K562 (cell line): ENCODE results near the gene LAMA5. TPM values are rescaled to one million over a fixed set of nuclear protein-coding genes. Genes with fewer than 3 reads are reported as not detected.

Experiments used
- ATAC-seq: fragments of 200-7000 bp; cut with Tn5 transposase; 3 replicates; pipeline ENCODE4 v1.9.1; 2020; ENCODE audit warnings: moderate library complexity
- BruUV-seq: library from RNA; stranded (reverse); fragments of 400-500 nt; replicated peaks from 2 replicates; lab custom pipeline; 2021; lab: Mats Ljungman, UMichigan
- CTCF ChIA-PET: fragments of 300-600 bp; formaldehyde crosslinking; extraction: SDS; loops from one replicate; lab custom pipeline; 2021; ENCODE audit warnings: low intra/inter-chr PET ratio; lab: Yijun Ruan, JAX
- POLR2A ChIA-PET: fragments of 300-600, 350-650 bp; sonication (Branson Sonifier 250); formaldehyde crosslinking; extraction: SDS; loops from one replicate; lab custom pipeline; 2021; ENCODE audit warnings: antibody characterized with exemption, inconsistent platforms; lab: Yijun Ruan, JAX
- DNase-seq, 4 experiments: peaks; one replicate each; pipeline versions ENCODE4 v3.0.0 to v3.0.0-alpha.2; 2011 to 2018; ENCODE audit warnings: low spot score in 3 of 4, mixed read lengths in 3 of 4; ENCODE audit errors: extremely low read depth in 1 of 4
- FAIRE-seq: peaks from 2 replicates; lab custom pipeline; 2011; peaks lifted over from hg19 to GRCh38; lab: Jason Lieb, UNC
- H2AFZ ChIP-seq: 2 replicates; pipeline ENCODE4 v1.6.0; 2011; ENCODE audit warnings: low read depth, low read length, control low read depth, inconsistent platforms
- H3K27ac ChIP-seq: fragments of 200-600 bp; 3 replicates; pipeline ENCODE4 v1.8.0; 2011; ENCODE audit warnings: low read depth, mild to moderate bottlenecking, control low read depth, inconsistent platforms, low read length, moderate library complexity, mixed read lengths; ENCODE audit errors: extremely low read depth
- H3K27me3 ChIP-seq, 2 experiments: fragments of 300-600 bp in 1 of 2; 2 replicates in 1 of 2; 3 replicates in 1 of 2; pipeline versions ENCODE4 v1.6.0 to v1.8.0; 2011; ENCODE audit warnings: inconsistent platforms in 2 of 2, low read length in 2 of 2, mild to moderate bottlenecking in 1 of 2, mixed read lengths in 1 of 2, moderate library complexity in 1 of 2; ENCODE audit not compliant: control insufficient read depth in 2 of 2, insufficient read depth in 2 of 2
- H3K36me3 ChIP-seq: fragments of 300-600 bp; 3 replicates; pipeline ENCODE4 v1.8.0; 2011; ENCODE audit warnings: mild to moderate bottlenecking, low read length, inconsistent platforms; ENCODE audit not compliant: control insufficient read depth, insufficient read depth
- H3K4me1 ChIP-seq, 2 experiments: fragments of 200-600 bp in 1 of 2; replicated peaks in 1 of 2; 2 replicates in 1 of 2; 3 replicates in 1 of 2; pipeline versions ENCODE4 v1.5.1 to v1.8.0; 2011; ENCODE audit warnings: inconsistent platforms in 2 of 2, low read length in 2 of 2, mild to moderate bottlenecking in 1 of 2, mixed read lengths in 1 of 2, moderate library complexity in 1 of 2; ENCODE audit not compliant: control insufficient read depth in 2 of 2, insufficient read depth in 2 of 2
- H3K4me2 ChIP-seq: 2 replicates; pipeline ENCODE4 v1.6.1; 2011; ENCODE audit warnings: low read length, control low read depth, inconsistent platforms, mixed read lengths; ENCODE audit not compliant: insufficient read depth
- H3K4me3 ChIP-seq: fragments of 200-600 bp; sonication (generic), shearing (Covaris generic); 2 replicates; pipeline ENCODE4 v1.5.1; 2016; ENCODE audit warnings: control low read depth, inconsistent platforms
- H3K79me2 ChIP-seq: fragments of 200-600 bp; 3 replicates; pipeline ENCODE4 v1.8.0; 2011; ENCODE audit warnings: low read length, inconsistent platforms; ENCODE audit not compliant: control insufficient read depth, insufficient read depth
- H3K9ac ChIP-seq, 2 experiments: 2 replicates each; pipeline versions ENCODE4 v1.6.0 to v1.6.1; 2011; ENCODE audit warnings: low read depth in 2 of 2, low read length in 2 of 2, control low read depth in 1 of 2, inconsistent platforms in 1 of 2, mild to moderate bottlenecking in 1 of 2, mixed read lengths in 1 of 2; ENCODE audit not compliant: insufficient read depth in 1 of 2
- H3K9me1 ChIP-seq: one replicate; pipeline ENCODE4 v1.6.0; 2011; ENCODE audit warnings: inconsistent platforms, mild to moderate bottlenecking, low read length, moderate library complexity; ENCODE audit not compliant: control insufficient read depth, insufficient read depth
- H3K9me3 ChIP-seq: replicated peaks from 2 replicates; pipeline ENCODE4 v1.5.1; 2011; ENCODE audit warnings: low read depth, low read length, inconsistent platforms; ENCODE audit not compliant: control insufficient read depth, insufficient read depth
- H4K20me1 ChIP-seq: replicated peaks from 2 replicates; pipeline ENCODE4 v1.6.1; 2011; ENCODE audit warnings: low read length, inconsistent platforms, mixed read lengths; ENCODE audit not compliant: control insufficient read depth, insufficient read depth
- BACH1 ChIP-seq: fragments of 200-800 bp; sonication (Bioruptor generic); IDR thresholded peaks from 2 replicates; pipeline ENCODE4 v1.6.1; 2016; ENCODE audit warnings: missing genetic modification characterization, missing compliant biosample characterization
- BDP1 ChIP-seq: IDR thresholded peaks from 3 replicates; pipeline ENCODE4 v1.6.1; 2011; ENCODE audit not compliant: insufficient read length, insufficient read depth
- COPS2 ChIP-seq: fragments of 450-650 bp; conservative IDR thresholded peaks from 2 replicates; pipeline ENCODE4 v1.6.1; 2016; ENCODE audit warnings: mild to moderate bottlenecking, moderate library complexity
- CXXC5 ChIP-seq: fragments of 250-450 bp; sonication (Bioruptor Pico); IDR thresholded peaks from 2 replicates; pipeline ENCODE4 v1.8.0; 2022; ENCODE audit warnings: inconsistent platforms, mild to moderate bottlenecking, moderate library complexity
- DDX20 ChIP-seq: fragments of 450-650 bp; IDR thresholded peaks from 2 replicates; pipeline ENCODE4 v1.6.1; 2016; ENCODE audit warnings: missing genetic modification characterization, low read depth, mild to moderate bottlenecking, missing compliant biosample characterization, moderate library complexity
- EP400 ChIP-seq: fragments of 450-650 bp; IDR thresholded peaks from 2 replicates; pipeline ENCODE4 v1.6.1; 2017; ENCODE audit warnings: antibody characterized with exemption, mild to moderate bottlenecking, moderate library complexity
- HCFC1 ChIP-seq: IDR thresholded peaks from 2 replicates; pipeline ENCODE4 v1.6.1; 2012; ENCODE audit warnings: low read depth, low read length, improper control_type of control experiment
- KLF6 ChIP-seq: fragments of 250-450 bp; sonication (Bioruptor Pico); IDR thresholded peaks from 2 replicates; pipeline ENCODE4 v1.4.0; 2020; ENCODE audit warnings: mild to moderate bottlenecking, moderate library complexity, borderline replicate concordance
- POLR2AphosphoS5 ChIP-seq: IDR thresholded peaks from 2 replicates; pipeline ENCODE4 v1.6.1; 2011; ENCODE audit warnings: mild to moderate bottlenecking, low read depth, low read length, moderate library complexity; ENCODE audit not compliant: control insufficient read depth, insufficient read depth
- RFX1 ChIP-seq: fragments of 450-650 bp; IDR thresholded peaks from 2 replicates; pipeline ENCODE4 v1.6.1; 2016; ENCODE audit warnings: mild to moderate bottlenecking, moderate library complexity
- TBL1XR1 ChIP-seq, 2 experiments: IDR thresholded peaks; 2 replicates each; pipeline ENCODE4 v1.6.1; 2012; ENCODE audit warnings: improper control_type of control experiment in 2 of 2, low read length in 2 of 2, mild to moderate bottlenecking in 1 of 2
- TCF3 ChIP-seq: sonication (generic); formaldehyde crosslinking; IDR thresholded peaks from 2 replicates; pipeline ENCODE4 v1.4.0; 2020; ENCODE audit warnings: mild to moderate bottlenecking, missing genetic modification reagents
- ZHX1 ChIP-seq: fragments of 150-350 bp; conservative IDR thresholded peaks from 2 replicates; pipeline ENCODE4 v1.6.1; 2014; ENCODE audit warnings: low read length
- WGBS: fragments of 100-300 bp; shearing (Covaris generic); methylation state at CpG from one replicate; pipeline ENCODE4 v1.1.6; 2016; ENCODE audit warnings: low coverage, mixed read lengths; ENCODE audit not compliant: insufficient coverage; ENCODE audit errors: missing lambda C conversion rate; 5-methylcytosine and 5-hydroxymethylcytosine counted together
- in situ Hi-C: fragments of 300-500 bp; cut with MboI; formaldehyde crosslinking; loops from 4 replicates; pipeline ENCODE4 v1.15.0; 2018; ENCODE audit warnings: inconsistent platforms, mixed read lengths
- intact Hi-C: fragments of 100-400 bp; cut with micrococcal nuclease; formaldehyde crosslinking; loops from 2 replicates; pipeline ENCODE4 v1.14.2; 2022
- polyA plus RNA-seq, 8 experiments: library from polyadenylated mRNA; depleted of rRNA in 4 of 8; stranded (reverse) in 5 of 8; unstranded in 3 of 8; fragments of >200 nt; fragmentation: Nextera tagmentation in 2 of 8; fragmentation: Illumina TruSeq in 1 of 8; extraction: Ambion mirVana in 2 of 8; extraction: Trizol in 1 of 8; gene quantifications; 2 replicates each; pipeline versions ENCODE4 v1.2.1 to v1.2.3, GENCODE V29; 2011 to 2014; ENCODE audit warnings: inconsistent platforms in 1 of 8, missing spikeins in 1 of 8
- total RNA-seq, 7 experiments: library from RNA; depleted of rRNA in 6 of 7; stranded (reverse); fragments of >200 nt in 6 of 7; fragmentation: Illumina TruSeq in 2 of 7; extraction: Trizol in 2 of 7; gene quantifications; 2 replicates each; pipeline versions ENCODE4 v1.2.1 to v1.2.3, GENCODE V29; 2011 to 2021; ENCODE audit warnings: low replicate concordance in 1 of 7
- TF ChIP-seq, protein P1 (sequence below): fragments of 250-450 bp; sonication (Bioruptor Pico); IDR thresholded peaks from 2 replicates; pipeline ENCODE4 v1.4.0; 2020; ENCODE audit warnings: mild to moderate bottlenecking, moderate library complexity
- TF ChIP-seq, protein P2 (sequence below): fragments of 250-450 bp; sonication (Bioruptor Pico); IDR thresholded peaks from 2 replicates; pipeline ENCODE4 v1.5.0; 2020; ENCODE audit warnings: mild to moderate bottlenecking

Gene LAMA5
- total and polyA plus RNA-seq, 9 of the 15 experiments (the other 6 are each of a cell fraction or from before 2014, with no cell fraction given): 0.31 to 101 (median 7.8) TPM

GRCh38 chr20:62274332-62274950, 92.7 kb downstream of the LAMA5 start:
- Histone ChIP-seq H2AFZ (no peak overlapping the region), H3K27ac (no peak overlapping the region), H3K79me2 (no peaks in the 10 kb centered on the region), H3K36me3 (peaks cover 26% of the 10 kb centered on the region; the same call in 2 of the 3 replicates), H3K9me3 (no peaks in the 10 kb centered on the region), H3K27me3 (no peaks in the 10 kb centered on the region), H3K4me1 (peaks cover 11 to 18% of the 10 kb centered on the region in 2 experiments; a peak in 4 of 5 replicates), H3K4me3 (no peak overlapping the region), H3K4me2 (peak overlapping the region; percentile 43; the same call in 1 of the 2 replicates), H3K9me1 (no peaks in the 10 kb centered on the region), H3K9ac (peak overlapping the region in 1 of 2 experiments; percentile 47; a peak in 2 of 4 replicates), H4K20me1 (peaks cover 19% of the 10 kb centered on the region)
- intact Hi-C loops: no loop called here
- CTCF ChIA-PET: no interaction called here
- POLR2A ChIA-PET: interaction anchor here (0.6 to 2.1 kb wide), 7 partner anchors 9 to 1372 kb away, joined by 3 to 6 read pairs (median 3); no protein-coding TSS in a partner anchor
- in situ Hi-C loops: no loop called here
- 18% methylated on average over 13 of the region's 13 CpGs for WGBS
- no TSS peak for BruUV-seq
- peak; percentile 63 to 85 (median 78) for DNase-seq
- ATAC-seq: peak; percentile 98
- peak; percentile 95 for FAIRE-seq
- no peak for TF ChIP-seq DDX20 (tag)
- no peak for TF ChIP-seq KLF6
- TF ChIP-seq ZHX1: no peak
- no peak for TF ChIP-seq RFX1
- TF ChIP-seq TBL1XR1 (IDR thresholded peaks at IDR 0.05; ENCODE audit: low read length in 2 of 2): no peak
- no peak for TF ChIP-seq BDP1
- TF ChIP-seq HCFC1: no peak
- TF ChIP-seq CXXC5 (CRISPR knock-in tag): no peak
- TF ChIP-seq EP400: no peak
- TF ChIP-seq, protein P1, sequence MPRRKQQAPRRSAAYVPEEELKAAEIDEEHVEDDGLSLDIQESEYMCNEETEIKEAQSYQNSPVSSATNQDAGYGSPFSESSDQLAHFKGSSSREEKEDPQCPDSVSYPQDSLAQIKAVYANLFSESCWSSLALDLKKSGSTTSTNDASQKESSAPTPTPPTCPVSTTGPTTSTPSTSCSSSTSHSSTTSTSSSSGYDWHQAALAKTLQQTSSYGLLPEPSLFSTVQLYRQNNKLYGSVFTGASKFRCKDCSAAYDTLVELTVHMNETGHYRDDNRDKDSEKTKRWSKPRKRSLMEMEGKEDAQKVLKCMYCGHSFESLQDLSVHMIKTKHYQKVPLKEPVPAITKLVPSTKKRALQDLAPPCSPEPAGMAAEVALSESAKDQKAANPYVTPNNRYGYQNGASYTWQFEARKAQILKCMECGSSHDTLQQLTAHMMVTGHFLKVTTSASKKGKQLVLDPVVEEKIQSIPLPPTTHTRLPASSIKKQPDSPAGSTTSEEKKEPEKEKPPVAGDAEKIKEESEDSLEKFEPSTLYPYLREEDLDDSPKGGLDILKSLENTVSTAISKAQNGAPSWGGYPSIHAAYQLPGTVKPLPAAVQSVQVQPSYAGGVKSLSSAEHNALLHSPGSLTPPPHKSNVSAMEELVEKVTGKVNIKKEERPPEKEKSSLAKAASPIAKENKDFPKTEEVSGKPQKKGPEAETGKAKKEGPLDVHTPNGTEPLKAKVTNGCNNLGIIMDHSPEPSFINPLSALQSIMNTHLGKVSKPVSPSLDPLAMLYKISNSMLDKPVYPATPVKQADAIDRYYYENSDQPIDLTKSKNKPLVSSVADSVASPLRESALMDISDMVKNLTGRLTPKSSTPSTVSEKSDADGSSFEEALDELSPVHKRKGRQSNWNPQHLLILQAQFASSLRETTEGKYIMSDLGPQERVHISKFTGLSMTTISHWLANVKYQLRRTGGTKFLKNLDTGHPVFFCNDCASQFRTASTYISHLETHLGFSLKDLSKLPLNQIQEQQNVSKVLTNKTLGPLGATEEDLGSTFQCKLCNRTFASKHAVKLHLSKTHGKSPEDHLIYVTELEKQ (CRISPR knock-in tag): no peak
- TF ChIP-seq COPS2: no peak
- TF ChIP-seq BACH1: no peak
- TF ChIP-seq, protein P2, sequence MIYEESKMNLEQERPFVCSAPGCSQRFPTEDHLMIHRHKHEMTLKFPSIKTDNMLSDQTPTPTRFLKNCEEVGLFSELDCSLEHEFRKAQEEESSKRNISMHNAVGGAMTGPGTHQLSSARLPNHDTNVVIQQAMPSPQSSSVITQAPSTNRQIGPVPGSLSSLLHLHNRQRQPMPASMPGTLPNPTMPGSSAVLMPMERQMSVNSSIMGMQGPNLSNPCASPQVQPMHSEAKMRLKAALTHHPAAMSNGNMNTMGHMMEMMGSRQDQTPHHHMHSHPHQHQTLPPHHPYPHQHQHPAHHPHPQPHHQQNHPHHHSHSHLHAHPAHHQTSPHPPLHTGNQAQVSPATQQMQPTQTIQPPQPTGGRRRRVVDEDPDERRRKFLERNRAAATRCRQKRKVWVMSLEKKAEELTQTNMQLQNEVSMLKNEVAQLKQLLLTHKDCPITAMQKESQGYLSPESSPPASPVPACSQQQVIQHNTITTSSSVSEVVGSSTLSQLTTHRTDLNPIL (CRISPR knock-in tag): no peak
- peak; percentile 83 for TF ChIP-seq TCF3 (CRISPR knock-in tag)
- peak; percentile 70 for TF ChIP-seq POLR2AphosphoS5
